ENCODE results near the gene ATP5MG.
"Not testable (repeated sequence)": the region's sequence is repeated elsewhere in the genome, so short reads cannot be mapped to it uniquely, and the experiment has no call there.

ATP5MG gene

GRCh38 chr11:118401151-118401879 lies at the start of gene ATP5MG:
ATP5MG (plus strand) TSS chr11:118401606; CDS start chr11:118401666, 60 bp downstream.
- peak; percentile 80 to 87 (median 81) for DNase-seq (ENCODE audit: low read depth in 3 of 3)

GRCh38 chr11:118353084-118353710 lies 48.2 kb upstream of the ATP5MG start:
- DNase-seq (ENCODE audit: low read depth in 3 of 3) = no peak

GRCh38 chr11:118358071-118358470 lies 43.3 kb upstream of the ATP5MG start:
- DNase-seq (ENCODE audit: low read depth in 3 of 3) = no peak

- peak; percentile 97 to 98 (median 97) for DNase-seq (ENCODE audit: low read depth in 3 of 3)
These were observed 42.0 kb upstream of the ATP5MG start, which contains the start of gene UBE4A for GRCh38 chr11:118359295-118359958. UBE4A (plus strand) TSS chr11:118359600; CDS start chr11:118365081, 5,481 bp downstream.

GRCh38 chr11:118364956-118365615 lies 36.3 kb upstream of the ATP5MG start:
- no peak for DNase-seq (ENCODE audit: low read depth in 3 of 3)

GRCh38 chr11:118366287-118366686 lies 35.1 kb upstream of the ATP5MG start:
- DNase-seq (ENCODE audit: low read depth in 3 of 3) = no peak

- no peak for DNase-seq (ENCODE audit: low read depth in 3 of 3)
These were observed 30.6 kb upstream of the ATP5MG start for GRCh38 chr11:118370774-118371173.

GRCh38 chr11:118373263-118373662 lies 28.1 kb upstream of the ATP5MG start:
- no peak for DNase-seq (ENCODE audit: low read depth in 3 of 3)

GRCh38 chr11:118373871-118374270 lies 27.5 kb upstream of the ATP5MG start:
- DNase-seq (ENCODE audit: low read depth in 3 of 3) = no peak

GRCh38 chr11:118374729-118375128 lies 26.7 kb upstream of the ATP5MG start:
- DNase-seq (ENCODE audit: low read depth in 3 of 3) = no peak

GRCh38 chr11:118375978-118376377 lies 25.4 kb upstream of the ATP5MG start:
- DNase-seq (ENCODE audit: low read depth in 3 of 3) = no peak

GRCh38 chr11:118379497-118379896 lies 21.9 kb upstream of the ATP5MG start:
- DNase-seq (ENCODE audit: low read depth in 3 of 3) = no peak

- DNase-seq (ENCODE audit: low read depth in 3 of 3) = no peak
These were observed 20.8 kb upstream of the ATP5MG start for GRCh38 chr11:118380571-118380970.

GRCh38 chr11:118382954-118383353 lies 18.5 kb upstream of the ATP5MG start:
- DNase-seq (ENCODE audit: low read depth in 3 of 3) = no peak

GRCh38 chr11:118383657-118384056 lies 17.7 kb upstream of the ATP5MG start:
- DNase-seq (ENCODE audit: low read depth in 3 of 3) = no peak

GRCh38 chr11:118396097-118396501 lies 5.3 kb upstream of the ATP5MG start:
- DNase-seq (ENCODE audit: low read depth in 3 of 3) = no peak

- DNase-seq (ENCODE audit: low read depth in 3 of 3) = no peak
These were observed 4.0 kb upstream of the ATP5MG start for GRCh38 chr11:118397448-118397847.

GRCh38 chr11:118398791-118399559 lies 2.4 kb upstream of the ATP5MG start:
- no peak for DNase-seq (ENCODE audit: low read depth in 3 of 3)

GRCh38 chr11:118401880-118402590 lies 629 bp downstream of the ATP5MG start:
- no peak for DNase-seq (ENCODE audit: low read depth in 3 of 3)

GRCh38 chr11:118402594-118402993 lies 1.2 kb downstream of the ATP5MG start:
- DNase-seq (ENCODE audit: low read depth in 3 of 3) = not testable (repeated sequence)
